GM12801 (cell line): ENCODE results near the gene SLC1A2.

Source experiments
- TF ChIP-seq, protein P1 (sequence below): IDR thresholded peaks from one replicate; pipeline ENCODE4 v1.5.1; 2011; ENCODE audit warnings: control low read depth; ENCODE audit not compliant: insufficient read length; ENCODE audit errors: extremely low read depth

The SLC1A2 gene

DNA sequence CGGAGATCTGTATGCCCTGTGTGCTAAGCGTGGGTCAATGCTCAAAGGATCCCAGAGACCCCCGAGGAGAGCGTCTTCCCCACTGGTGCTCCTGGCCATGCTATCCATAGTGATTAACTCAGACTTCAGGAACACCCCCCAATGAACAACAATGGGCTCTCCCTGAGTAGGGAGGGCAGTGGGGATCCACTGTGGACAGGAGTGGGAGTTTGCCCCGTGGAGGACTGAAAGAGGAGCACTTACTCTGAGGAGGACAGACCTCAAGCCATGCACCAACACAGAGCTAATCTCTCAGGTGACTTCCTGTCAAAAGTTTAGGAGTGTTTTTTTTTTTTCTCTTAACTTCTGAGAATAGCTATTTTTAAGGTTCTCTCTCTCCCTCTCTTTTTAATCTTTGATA, 24.4 kb downstream of the SLC1A2 start:
- TF ChIP-seq, protein P1, sequence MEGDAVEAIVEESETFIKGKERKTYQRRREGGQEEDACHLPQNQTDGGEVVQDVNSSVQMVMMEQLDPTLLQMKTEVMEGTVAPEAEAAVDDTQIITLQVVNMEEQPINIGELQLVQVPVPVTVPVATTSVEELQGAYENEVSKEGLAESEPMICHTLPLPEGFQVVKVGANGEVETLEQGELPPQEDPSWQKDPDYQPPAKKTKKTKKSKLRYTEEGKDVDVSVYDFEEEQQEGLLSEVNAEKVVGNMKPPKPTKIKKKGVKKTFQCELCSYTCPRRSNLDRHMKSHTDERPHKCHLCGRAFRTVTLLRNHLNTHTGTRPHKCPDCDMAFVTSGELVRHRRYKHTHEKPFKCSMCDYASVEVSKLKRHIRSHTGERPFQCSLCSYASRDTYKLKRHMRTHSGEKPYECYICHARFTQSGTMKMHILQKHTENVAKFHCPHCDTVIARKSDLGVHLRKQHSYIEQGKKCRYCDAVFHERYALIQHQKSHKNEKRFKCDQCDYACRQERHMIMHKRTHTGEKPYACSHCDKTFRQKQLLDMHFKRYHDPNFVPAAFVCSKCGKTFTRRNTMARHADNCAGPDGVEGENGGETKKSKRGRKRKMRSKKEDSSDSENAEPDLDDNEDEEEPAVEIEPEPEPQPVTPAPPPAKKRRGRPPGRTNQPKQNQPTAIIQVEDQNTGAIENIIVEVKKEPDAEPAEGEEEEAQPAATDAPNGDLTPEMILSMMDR: no peak

DNA sequence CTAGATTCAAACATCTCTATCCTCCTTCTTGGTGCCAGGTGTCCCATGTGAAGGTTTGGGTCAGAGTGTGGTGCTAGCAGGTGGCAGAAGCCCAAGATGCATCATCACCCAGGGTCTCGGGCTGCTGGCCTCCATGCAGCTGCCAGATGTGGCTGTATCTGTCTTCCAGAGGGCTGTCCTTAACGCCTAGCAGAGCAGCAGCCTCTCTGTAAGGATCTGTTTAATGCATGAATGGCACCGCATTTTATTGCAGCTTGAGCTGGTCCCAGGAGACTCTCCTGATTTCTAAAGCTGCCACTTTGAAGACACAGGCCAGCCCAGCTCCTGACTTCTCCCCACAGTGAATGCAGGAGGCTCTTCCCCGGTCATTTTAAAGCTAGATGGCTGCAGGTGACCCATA, 26.3 kb downstream of the SLC1A2 start:
- TF ChIP-seq, protein P1: no peak

DNA sequence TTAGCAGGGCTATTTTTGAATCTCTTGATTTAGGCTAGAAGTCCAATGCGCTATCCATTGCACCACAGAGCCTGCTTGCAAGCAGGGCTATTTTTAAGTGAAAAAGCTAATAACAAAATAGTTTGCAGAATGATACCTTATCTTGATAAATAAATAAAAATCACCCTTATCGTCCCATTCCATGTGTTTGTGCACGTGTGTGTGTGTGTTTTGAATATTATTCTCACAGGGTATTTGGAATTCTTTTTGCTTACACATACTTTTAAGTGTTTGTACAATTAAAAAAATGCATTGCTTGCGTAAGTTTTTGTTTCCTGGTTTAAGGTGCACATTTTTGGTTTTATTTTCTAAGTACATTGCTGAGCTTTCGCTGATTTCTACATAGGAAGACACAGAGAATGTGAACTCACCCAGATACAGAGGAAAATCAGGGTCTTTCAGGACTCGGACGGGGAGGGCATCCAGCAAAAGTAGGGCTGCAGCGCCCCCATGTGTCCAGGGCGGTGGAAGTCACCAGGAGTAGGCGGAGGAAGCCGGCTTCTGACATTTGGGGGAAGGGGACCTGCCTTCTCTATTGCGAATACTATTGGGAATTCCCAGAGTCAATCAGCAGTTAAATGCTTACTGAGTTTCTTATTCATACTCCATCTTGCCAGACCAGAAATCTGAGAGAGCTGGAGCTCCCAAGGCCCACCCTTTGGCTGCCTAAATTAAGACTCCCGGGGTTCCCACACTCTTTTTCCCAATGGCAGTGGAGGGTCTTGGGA, 27.3 kb downstream of the SLC1A2 start:
- TF ChIP-seq, protein P1: no peak

DNA sequence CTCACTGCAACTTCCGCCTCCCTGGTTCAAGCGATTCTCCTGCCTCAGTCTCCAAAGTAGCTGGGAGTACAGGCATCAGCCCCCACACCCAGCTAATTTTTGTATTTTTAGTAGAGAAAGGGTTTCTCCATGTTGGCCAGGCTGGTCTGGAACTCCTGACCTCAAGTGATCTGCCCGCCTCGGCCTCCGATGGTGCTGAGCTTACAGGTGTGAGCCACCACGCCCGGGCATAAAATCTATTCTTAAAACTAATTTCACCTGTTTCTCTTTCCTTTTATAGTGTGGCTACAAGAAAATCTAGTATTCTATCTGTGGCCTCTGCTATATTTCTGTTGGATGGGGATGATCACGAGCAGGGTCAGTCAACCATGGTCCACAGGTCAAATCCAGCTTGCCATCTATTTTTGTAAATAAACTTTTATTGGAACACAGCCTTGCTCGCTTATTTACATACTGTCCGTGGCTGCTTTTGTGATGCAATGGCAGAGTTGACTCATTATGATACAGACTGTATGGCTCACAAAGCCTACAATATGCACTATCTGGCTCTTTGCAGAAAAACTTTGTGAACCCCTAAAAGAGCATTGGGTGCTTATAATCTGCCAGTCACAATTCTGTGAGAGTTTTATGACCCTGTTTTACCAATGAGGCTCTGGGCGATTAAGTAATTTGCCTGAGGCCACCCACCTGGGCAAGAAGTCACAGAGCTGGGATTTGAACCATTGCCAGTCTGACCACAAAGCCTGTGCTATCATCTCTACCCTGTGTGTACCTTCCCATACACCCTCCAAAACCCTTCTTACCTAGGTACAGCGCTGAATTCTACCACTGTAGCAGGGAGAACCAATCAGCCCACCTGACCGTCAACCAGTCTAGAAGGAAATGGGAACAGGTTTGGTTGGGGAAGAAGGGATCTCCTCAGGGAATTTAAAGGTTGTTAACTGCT, 28.3 kb downstream of the SLC1A2 start:
- TF ChIP-seq, protein P1: no peak

DNA sequence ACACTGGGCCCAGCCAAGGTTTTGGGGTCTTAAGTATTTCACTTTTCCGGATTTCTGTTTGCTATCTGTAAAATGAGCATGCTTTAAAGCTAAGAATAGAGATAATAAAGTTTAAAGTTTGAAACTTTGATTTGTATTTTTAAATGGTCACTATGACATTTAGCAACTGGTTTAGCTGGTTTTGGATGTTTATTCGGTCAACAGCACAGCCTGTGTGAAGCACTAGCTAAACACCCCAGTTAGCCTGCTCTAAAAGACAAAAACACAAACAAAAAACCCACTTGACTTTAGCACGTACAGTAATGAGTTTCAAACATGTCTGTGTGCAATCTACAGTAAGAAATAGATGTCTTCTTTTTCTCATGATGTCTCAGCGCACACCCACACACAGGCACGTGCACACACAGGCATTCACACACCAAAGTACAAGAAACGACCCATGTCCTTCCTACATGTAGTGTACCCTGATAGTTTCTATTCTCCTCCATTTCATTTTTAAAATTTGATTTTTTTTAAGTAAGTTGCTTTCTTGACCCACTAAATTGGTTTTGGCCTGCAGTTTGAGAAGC, 29.4 kb downstream of the SLC1A2 start:
- TF ChIP-seq, protein P1: no peak

DNA sequence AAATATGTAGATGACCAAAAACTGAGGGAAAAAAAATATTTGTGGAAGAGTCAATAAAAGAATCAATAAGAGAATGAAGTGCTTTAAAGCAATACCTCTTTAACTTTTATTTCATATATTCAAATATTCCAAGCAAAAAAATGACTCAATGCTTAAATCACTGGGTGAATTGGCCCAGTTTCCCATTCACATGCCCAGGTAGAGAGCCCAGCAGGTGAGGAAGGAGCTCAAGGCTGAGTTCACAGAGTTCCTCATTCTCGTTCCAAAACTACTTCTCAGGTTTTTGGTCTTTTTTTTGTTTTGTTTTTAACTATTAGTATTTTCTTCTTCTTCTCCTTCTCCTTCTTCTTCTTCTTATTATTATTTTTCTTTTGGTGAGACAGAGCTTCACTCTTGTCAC, 30.2 kb downstream of the SLC1A2 start:
- TF ChIP-seq, protein P1: no peak

DNA sequence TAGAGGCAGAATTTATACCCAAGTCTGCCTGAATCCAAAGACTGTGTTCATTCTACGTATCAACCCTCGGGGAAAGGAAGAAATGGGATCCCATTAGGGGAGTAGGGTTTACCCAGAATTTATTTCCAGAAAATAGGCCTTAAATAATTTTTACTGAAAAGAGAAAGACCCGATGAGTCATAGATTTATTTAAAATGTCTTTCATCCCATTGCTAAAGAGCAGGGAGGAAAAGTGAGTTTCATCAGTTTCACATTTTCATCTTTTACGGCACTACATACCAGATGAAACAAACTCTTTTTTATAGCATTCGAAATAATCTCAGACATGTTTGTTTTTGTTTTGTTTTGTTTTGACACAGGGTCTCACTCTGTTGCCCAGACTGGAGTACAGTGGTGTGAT, 31.3 kb downstream of the SLC1A2 start:
- TF ChIP-seq, protein P1: no peak
